Hepatocyte (in vitro differentiated cells): ENCODE measurements around the gene NFIX.

ENCODE experiments used
- EZH2phosphoT487 ChIP-seq: fragments of 200-600 bp; sonication (generic); IDR thresholded peaks from one replicate; pipeline ENCODE4 v1.6.1; 2018; ENCODE audit warnings: antibody characterized with exemption, mild to moderate bottlenecking, low read depth, moderate library complexity; ENCODE audit not compliant: unreplicated experiment, severe bottlenecking
- TF ChIP-seq, protein P1 (sequence below): fragments of 200-600 bp; sonication (generic); IDR thresholded peaks from 2 replicates; pipeline ENCODE4 v1.5.1; 2016; ENCODE audit warnings: antibody characterized with exemption, mild to moderate bottlenecking; ENCODE audit not compliant: poor library complexity

DNA sequence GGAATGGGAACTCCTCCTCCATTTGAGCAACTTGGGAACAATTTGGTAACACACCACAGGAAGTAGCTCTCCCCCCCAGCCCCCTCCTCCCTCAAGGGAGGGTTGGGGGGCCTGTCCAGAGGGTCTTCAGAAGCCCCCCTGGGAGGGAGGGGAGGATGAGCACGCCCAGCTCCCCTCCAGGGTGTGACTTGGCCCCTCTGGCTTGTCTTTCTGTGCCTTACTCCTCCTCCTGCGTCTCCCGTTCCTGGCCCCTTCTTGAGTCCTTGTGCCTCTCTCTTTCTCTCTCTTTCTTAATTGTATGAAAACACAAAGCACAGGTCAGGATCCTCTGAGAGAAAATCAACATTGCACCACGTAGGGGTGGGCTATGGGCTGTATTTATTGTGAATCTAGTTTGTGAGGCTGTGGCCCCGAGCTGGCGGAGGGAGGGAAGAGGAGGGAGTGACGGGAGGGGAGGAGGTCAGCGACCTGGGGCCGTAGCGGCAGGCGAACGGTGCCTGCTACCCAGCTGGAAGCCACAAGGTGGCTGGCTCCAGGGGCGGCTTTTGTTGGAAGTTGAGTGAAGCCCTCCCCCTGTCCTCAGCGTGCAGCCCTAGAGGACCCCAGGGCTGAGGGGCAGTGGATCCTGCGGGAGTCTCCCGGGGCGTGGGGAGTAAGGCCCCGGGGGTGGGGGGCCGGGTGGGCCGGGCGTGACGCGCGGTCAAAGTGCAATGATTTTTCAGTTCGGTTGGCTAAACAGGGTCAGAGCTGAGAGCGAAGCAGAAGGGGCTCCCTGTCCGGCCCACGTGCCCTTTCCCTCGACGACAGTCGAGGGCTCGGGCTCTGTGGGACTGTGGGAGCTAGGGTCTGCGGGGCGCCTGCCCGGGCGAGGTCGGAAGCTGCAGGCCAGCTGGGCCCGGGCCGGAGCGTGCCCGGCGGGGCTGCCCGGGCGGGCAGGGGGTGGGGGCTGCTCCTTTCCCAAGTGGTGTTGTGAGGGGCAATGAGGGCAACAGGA, 101.0 kb downstream of the NFIX start:
- TF ChIP-seq, protein P1, sequence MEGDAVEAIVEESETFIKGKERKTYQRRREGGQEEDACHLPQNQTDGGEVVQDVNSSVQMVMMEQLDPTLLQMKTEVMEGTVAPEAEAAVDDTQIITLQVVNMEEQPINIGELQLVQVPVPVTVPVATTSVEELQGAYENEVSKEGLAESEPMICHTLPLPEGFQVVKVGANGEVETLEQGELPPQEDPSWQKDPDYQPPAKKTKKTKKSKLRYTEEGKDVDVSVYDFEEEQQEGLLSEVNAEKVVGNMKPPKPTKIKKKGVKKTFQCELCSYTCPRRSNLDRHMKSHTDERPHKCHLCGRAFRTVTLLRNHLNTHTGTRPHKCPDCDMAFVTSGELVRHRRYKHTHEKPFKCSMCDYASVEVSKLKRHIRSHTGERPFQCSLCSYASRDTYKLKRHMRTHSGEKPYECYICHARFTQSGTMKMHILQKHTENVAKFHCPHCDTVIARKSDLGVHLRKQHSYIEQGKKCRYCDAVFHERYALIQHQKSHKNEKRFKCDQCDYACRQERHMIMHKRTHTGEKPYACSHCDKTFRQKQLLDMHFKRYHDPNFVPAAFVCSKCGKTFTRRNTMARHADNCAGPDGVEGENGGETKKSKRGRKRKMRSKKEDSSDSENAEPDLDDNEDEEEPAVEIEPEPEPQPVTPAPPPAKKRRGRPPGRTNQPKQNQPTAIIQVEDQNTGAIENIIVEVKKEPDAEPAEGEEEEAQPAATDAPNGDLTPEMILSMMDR: peak; percentile 14
- TF ChIP-seq EZH2phosphoT487: peak; percentile 53
